GM21576 (cell line): ENCODE results near the gene MYO9A.
A peak's percentile ranks its signal among the peaks of the same experiment; 100 is the strongest.
"Not testable (repeated sequence)": the region's sequence is repeated elsewhere in the genome, so short reads cannot be mapped to it uniquely, and the experiment has no call there.

Experiments
- ATAC-seq: cut with Tn5 transposase; IDR thresholded peaks from one replicate; pipeline ENCODE4 v1.9.1; 2021; ENCODE audit warnings: mild to moderate bottlenecking, moderate library complexity; ENCODE audit not compliant: unreplicated experiment

The MYO9A gene

DNA sequence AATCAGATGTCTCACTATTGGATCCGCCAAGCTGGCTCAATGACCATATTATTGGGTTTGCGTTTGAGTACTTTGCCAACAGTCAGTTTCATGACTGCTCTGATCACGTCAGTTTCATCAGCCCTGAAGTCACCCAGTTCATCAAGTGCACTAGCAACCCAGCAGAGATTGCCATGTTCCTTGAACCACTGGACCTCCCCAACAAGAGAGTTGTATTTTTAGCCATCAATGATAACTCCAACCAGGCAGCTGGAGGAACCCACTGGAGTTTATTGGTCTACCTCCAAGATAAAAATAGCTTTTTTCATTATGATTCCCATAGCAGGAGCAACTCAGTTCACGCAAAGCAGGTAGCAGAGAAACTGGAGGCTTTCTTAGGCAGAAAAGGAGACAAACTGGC lies 21.7 kb upstream of the MYO9A start:
- no peak for ATAC-seq

DNA sequence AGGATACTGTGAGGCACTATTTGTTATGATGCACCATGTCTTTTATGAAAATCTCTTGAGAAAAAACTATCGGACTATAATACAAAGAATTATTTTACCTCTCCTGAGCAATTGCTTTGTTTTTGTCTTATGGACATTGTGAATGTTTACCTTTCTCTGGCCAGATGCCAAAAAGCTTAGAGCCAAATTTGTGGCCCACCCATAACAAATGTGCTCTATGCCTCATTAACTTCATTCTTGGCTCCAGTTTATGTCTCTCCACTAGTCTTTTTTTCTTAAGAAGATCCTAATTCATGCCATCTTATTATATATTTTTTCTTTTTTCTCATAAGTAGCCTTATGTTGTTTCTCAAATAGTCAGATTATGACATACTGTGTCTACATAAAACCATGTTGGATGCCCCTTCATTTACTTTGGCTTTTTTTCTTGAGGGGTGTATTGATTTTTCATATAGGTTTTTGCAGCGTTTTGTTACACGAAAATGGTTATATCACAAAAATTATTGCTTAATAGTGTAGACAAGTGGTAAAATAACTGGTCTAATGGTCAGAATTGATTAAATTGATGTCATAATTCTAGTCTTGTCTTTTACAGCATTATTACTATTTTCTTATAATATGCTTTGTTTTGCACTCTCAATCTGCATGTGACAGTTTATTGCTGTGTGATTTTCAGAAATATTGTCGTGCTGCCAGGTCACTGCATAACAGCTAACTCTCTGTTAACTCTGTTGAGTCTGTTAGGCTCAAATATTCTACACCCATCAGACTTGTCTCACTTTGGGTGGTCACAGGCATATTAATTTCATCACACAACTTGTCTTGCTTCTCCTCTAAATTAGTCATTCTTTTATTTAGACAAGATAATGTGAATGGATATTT lies 18.5 kb upstream of the MYO9A start:
- ATAC-seq: no peak

DNA sequence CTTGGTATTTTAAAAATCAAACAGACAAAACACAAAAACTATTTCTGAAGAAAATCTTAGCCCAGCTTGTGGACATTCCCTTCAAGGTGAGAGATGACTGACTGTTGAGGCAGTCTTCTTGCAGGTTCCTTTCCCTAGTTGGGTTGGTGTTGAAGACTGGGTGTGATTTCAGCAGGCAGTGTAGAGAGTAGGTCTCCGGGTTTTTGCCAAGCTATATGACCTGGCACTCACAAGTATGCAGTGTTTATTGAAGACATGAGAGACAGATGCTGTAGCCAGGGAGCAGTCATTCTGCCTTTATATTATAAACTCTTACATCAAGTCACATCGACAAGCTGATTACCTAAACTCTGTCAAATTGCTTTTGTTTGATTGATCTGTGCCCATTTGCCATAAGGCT lies 17.8 kb upstream of the MYO9A start:
- ATAC-seq: no peak

DNA sequence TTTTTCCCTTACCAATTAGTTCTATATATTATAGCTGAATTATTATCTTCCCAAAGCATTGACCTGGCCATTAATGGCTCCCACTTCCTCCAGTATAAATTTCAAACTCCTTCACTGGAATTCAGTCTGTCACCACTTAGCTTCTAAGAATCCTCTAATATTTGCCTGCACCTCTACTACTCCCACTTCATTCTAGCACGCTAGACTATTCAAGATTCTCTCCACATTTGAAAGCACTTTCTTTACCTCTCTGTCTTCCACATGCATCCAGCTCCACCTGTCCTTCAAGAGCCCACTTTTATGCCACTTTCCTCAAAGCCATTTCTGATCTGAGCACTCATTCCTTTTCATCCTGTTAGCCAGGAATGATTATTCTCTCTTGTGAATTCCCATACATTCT lies 15.3 kb upstream of the MYO9A start:
- ATAC-seq: no peak

DNA sequence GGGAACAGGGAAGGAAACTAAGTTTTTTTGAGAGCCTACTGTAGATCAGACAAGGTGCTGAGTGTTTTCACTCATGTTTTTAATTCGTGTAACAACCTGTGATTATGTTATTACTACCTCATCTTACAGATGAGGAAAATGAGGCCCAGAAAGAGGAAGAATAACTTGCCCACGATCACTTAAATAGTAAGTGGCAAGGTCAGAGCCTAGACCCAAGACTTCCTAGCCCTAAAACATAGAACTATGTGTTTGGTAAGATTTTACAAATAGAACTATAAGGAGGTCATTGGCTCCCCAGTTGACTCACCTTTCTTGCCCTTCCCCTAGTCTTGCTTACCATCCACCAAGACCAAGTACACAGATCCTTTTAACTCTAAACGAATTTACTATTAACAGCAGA lies 14.0 kb upstream of the MYO9A start:
- no peak for ATAC-seq

DNA sequence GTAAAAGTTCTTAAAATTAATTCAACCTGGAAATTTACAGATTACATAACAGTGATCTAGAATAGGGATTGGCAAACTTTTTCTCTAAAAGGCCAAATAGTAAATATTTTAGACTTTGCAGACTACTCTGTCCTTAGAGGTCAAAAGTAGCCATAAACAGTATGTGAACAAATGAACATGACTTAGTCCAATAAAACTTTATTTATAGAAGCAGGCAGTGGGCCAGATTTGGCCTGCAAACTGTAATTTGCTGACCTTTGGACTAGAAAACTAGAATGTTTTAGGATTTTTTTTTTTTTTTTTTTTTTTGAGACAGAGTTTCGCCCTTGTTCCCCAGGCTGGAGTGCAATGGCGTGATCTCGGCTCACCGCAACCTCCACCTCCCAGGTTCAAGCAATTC lies 12.3 kb upstream of the MYO9A start:
- ATAC-seq: no peak

DNA sequence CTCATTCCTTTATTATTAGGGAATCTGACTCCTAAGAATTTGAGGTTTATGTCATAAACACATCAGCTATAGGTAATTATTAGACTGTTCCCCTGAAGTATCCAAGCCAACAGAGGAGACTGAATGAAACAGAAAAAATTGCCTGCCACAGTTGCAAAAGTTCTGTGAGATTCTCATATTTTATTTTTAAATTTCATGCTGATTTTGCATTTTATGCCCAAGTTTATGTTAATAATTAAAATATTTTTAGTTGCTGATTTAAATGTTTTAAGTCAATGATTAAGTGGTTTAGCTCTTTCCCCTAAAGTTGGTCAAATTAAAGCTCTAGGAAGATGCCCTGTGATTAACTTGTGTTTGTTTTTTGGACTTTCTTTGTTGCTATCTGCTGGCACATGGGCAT lies 10.4 kb upstream of the MYO9A start:
- ATAC-seq: no peak

DNA sequence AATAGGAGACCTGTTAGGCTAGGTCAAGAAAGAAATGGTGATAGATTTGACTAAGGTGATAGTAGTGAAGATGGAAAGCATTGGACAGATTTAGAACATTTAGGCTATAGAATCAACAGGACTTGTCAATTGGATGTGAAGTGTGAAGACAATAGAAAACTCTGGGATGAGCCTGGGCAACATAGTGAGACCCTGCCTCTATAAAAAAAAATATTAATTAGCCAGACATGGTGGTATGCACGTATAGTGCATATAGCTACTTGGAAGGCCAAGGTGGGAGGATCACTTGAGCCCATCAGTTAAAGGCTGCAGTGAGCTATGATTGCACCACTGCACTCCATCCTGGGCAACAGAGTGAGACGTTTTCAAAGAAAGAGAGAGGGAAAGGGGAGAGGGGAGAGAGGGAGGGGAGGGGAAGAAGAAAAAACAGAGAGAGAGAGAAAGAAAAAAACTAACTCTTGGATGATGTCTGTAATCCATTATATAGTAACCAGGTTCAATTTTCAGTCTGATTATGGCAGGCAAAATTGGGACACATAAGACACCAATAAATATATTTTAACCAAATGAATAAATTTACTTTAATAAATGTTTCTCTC lies 9.9 kb upstream of the MYO9A start:
- no peak for ATAC-seq

DNA sequence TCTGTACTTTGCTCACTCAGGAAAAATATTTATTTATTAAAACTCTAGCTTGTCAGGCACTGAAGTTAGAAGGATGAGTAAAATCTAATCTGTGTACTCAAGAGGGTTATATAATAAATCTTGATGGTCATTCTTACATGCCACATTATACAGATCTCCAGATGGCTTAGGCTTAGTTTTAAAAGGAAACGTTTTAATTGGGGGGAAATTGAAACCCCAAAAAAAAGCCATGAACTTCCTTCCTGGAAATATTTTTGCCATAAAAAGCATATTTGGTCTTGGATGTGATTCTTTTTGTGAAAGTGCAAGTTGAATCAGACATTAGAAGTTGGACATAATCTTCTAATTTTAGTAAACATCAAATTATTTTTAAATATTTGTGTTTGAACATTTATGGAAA lies 6.3 kb upstream of the MYO9A start:
- no peak for ATAC-seq

DNA sequence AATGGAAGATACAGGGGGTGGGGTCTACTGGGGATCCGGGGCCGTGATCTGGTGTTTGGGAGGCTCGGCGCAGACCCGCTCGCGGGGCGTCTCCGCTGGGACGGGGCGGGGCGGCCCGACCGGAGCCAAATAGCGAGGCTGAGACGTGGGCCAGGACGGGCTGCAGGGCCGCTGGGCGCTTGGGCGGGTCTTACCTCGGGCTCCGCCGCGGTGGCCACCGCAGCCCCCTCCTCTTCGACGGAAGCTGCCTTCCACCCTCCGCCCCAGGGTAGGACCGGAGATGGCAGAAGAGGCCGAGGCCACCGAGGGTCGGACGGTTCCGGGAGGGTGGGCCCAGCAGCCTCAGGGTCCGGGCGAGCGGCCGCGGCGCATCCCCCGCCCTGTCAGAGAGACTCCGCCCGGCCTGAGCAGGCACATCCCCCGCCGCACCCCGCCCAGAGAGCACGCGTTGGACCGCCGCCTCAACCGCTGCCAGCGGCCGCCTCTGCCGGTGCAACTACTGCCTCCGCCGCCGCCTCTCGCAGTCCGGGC lies 399 bp downstream of the MYO9A start:
- peak; percentile 64 for ATAC-seq

DNA sequence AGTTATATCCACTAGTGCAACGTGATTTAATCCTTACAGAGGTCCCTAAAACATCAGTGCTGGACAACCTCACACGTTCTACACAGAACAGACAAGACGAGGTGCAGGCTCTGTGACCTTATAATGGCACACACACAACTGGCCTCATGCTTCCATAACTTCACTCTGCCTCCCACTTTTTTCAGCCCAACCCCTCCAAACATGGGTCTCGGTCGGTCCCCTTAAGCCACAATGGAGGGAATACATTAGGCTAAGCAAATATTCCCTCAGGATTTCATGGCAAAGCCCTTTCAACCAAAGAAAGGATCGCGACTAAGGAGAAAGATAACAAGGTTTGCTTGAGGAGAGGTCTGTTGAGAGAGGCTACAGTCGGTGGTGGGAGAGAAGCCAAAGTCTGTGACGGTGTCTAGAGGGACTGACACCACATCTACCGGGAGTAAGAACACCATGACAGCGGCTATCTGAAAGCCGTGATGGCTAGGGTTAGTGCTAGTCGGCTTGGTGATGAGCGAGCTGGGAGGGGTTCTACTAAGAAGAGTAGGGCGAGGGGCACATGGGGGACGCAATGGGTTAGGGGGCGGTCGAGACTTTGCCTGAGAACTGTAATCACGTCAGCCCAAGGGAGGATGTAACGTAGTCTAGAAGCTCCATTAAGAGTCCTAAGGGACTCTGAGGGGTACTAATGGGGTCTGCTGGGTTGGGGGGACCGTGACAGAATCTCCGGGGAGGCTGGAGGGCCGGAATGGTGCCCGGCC lies 1.0 kb downstream of the MYO9A start:
- peak; percentile 5 for ATAC-seq

DNA sequence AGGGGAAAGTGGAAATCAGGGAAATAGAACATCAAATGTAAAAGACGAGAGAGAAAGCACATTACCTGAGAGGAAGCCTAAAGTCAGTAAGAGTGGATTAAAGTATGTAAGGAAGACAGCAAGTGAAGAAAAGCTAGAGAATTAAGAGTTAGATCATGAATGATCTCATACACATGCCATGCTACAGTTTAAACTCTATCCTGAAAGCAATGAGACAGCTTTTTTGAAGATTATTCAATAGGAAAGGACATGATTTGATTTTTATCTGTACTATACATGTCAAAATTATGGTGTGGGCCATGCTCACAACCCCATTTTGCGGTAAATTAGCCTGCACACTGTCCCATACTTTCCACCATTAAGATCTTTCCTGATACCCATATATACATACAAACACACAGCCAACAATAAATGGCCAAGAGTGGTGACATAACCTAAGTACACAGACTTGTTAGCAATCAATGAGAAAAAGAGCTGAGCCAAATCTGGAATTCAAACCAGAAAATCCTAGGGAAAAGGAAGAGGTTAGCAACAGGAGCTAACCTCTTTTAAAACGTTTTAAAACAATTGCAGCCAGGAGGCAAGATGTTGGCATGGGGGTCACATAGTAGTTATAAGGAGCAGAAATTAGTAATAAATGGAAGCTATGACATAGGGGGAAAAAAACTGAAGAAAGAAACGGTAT lies 4.5 kb downstream of the MYO9A start:
- no peak for ATAC-seq

DNA sequence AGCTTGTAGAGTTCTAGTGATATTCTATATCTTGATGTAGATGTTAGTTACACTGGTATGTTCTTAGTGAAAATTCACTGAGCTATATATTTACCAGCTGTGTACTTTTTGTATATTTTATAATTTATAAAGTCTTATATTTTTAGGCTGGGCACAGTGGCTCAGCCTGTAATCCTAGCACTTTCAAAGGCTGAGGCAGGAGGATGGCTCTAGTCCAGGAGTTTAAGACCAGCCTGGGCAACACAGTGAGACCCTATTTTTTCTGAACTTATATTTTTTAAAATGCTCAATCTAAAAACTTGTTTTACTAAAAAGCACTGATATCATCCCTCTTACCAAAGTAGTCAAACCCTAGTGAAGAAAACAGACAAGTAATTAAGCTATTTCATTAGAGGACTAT lies 5.1 kb downstream of the MYO9A start:
- no peak for ATAC-seq

DNA sequence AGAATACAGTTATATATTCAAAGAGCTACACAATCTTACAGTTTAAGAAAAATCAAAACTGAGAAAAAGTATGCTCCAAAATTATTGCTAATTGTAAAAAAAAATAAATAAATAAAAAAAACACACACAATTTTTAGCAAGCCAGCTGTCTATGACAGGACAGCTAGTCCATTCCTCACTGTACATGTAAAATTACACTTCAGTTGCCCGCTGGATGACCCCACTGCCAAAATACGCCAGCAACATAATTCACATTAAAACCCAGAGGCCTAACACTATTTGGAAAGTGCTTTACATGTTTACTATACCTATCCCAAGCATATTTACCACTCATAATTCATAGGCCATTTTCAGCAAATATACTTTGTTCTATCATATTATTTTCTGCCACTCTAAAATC lies 5.8 kb downstream of the MYO9A start:
- ATAC-seq: no peak

DNA sequence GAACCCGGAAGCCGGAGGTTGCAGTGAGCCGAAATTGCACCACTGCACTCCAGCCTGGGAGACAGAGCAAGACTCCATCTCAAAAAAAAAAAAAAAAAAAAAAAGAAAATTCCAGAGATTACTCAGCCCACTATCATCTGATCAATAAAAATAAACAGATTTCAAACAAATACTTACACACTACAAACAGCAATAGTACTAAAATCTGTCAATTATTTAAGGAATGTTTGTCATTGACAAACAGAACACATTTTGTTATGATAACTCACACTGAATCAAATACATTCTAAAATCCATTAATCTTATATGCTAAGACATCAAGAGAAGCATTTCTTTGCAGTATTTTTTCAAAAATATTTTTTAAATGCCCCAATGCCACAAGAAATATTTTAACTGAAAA lies 7.6 kb downstream of the MYO9A start:
- ATAC-seq: no peak

DNA sequence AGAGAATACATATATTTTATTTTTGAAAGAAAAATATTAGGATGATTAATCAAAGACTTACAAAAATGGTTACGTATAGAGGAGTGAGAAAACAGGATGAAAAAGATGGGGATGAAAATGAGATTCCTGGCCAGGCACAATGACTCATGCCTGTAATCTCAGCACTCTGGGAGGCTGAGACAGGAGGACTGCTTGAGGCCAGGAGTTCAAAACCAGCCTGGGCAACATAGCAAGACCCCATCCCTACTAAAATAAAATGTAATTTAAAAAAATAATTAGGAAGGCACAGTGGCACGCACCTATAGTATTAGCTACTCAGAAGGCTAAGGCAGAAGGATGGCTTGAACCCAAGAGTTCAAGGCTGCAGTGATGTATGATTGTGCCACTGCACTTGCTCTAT lies 11.9 kb downstream of the MYO9A start:
- no peak for ATAC-seq

DNA sequence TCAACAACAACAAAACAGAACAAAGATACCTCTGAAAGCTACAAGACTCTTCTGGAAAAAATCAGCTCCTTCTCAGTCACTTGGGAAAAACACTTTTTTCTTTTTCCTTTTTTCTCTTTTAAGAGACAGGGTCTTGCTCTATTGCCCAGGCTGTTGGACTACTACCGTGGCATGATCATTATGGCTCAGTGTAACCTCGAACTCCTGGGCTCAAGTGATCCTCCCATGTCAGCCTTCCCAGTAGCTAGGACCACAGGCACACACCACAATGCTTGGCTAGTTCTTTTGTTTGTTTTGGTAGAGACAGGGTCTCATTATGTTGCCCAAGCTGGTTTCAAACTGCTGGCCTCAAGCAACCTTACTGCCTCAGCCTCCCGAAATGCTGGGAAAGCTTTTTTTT lies 12.8 kb downstream of the MYO9A start:
- ATAC-seq: no peak

DNA sequence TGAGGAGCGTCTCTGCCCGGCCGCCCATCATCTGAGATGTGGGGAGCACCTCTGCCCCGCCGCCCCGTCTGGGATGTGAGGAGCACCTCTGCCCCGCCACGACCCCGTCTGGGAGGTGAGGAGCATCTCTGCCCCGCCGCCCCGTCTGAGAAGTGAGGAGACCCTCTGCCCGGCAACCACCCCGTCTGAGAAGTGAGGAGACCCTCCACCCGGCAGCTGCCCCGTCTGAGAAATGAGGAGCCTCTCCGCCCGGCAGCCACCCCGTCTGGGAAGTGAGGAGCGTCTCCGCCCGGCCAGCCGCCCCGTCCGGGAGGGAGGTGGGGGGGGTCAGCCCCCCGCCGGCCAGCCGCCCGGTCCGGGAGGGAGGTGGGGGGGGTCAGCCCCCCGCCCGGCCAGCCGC lies 17.4 kb downstream of the MYO9A start:
- not testable (repeated sequence) for ATAC-seq

DNA sequence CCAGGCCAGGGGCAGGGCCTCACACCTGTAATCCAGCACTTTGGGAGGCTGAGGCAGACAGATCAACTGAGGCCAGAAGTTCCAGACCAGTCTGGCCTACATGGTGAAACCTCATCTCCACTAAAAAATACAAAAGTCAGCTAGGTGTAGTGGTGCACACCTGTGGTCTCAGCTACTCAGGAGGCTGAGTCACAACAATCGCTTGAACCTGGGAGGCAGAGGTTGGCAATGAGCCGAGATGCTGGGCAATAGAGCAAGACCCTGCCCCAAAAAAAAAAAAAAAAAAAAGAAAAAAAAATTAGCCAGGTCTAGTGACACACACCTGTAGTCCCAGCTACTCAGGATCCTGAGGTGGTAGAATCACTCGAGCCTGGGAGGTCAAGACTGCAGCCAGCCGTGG lies 18.8 kb downstream of the MYO9A start:
- no peak for ATAC-seq

DNA sequence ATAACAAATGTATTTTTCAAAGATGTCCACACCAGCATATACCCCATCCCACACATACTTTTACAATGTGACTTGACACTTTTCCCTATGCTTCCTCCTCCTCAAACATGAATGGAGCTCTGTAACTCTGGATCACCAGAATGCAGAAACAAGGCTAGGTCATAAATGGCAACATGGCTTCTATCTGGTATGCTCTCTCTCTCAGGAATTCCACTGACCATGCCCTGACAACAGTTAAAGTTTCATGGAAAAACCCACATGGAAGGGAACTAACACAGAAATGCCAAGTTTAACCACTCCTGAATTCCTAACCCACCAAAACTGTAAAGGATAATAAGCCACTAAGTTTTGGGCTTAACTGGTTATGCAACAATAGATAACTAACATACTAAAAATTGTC lies 19.9 kb downstream of the MYO9A start:
- no peak for ATAC-seq

DNA sequence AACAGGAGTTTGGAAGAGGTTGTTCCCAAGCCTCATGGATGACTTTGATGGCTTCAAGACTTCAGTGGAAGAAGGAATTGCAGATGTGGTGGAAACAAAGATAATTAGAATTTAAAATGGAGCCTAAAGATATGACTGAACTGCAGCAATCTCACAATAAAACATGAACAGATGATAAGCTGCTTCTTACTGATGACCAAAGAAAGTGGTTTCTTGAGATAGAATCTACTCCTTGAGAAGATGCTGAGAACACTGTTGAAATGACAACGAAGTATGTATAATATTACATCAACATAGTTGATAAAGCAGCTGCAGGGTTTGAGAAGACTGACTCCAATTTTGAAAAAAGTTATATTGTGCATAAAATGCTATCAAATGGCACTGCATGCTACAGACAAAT lies 21.2 kb downstream of the MYO9A start:
- no peak for ATAC-seq
